DMS114 treated with DMSO at 0.1 percent for 48 hours (cell line): ENCODE data around the gene KLRF2.

Source experiments
- DNase-seq: peaks from one replicate; lab custom pipeline; 2025; ENCODE audit not compliant: unreplicated experiment; lab: John Stamatoyannopoulos, UW

KLRF2 gene

DNA sequence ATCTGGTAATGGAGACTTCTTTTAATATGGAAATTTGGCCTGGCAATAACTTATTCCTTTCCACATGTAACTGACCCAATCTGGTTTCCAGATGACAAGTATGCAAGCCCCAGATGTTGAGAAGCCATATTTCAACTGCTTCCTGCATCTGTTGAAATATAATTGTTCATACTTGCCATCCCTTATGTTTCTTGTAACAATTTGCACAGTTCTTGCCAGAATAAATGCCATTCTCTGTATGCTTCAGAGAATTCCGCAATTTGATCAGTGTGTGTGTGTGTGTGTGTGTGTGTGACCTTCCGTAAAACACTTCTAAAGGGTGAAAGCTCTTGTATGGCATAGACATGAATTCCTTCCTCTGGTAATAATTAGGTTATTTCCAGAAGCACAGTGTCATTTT is 52.7 kb downstream of the KLRF2 start:
- no peak for DNase-seq

DNA sequence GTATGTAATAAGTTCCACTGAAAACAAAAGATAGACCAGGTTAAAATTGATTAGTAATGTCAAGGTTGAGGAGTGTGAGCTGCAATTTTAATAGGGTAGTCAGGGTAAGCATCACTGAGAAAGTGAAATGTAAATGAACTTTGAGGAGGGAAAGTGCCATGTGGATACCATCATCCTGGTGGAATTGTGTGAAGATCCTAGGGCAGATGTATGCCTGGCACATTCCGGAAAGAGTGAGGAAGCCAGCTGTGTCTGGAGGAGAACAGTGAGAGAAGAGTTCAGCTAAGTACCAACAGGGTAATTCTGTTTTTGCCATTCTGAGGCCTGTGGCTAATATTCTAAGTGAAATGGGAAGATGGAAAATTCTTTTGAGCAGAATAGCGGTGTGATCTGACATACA is 53.7 kb downstream of the KLRF2 start:
- no peak for DNase-seq

DNA sequence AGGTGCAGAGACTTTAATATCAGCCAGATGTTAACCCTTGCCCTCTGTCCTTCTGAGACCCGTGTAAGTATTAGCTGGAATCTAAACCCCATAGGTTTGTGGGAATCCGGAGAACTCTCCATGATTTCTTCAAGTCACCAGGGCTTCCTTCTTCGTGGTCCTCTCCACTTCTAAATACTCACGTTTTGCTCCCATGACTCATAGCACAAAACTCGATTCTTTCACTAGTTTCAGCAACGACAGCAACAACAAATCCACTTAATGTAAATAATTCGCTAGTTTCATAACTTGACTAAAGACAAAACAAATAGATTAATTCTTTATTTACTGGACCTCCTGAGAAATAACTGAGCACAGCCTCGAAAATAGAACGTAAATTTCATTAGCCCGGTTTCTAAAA is 55.3 kb downstream of the KLRF2 start:
- no peak for DNase-seq

DNA sequence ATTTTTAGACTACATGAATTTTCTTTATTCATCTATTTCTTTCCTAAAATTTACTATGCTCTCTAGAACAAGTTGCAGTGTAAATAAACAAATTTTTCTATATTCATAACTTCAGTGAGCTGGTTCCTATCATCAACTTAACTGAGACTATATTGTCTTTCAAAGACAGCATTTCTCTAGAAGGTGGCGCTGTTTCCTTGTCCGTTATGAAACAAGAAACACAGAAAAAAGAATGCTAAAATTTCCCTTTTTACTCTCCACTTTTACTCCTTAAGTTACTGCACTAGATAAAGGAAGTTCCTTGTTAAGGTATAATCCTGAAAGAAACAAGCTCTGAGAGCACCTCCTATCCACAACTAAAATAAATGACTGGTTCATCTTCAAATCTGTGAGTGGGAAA is 59.1 kb downstream of the KLRF2 start:
- DNase-seq, result no peak

DNA sequence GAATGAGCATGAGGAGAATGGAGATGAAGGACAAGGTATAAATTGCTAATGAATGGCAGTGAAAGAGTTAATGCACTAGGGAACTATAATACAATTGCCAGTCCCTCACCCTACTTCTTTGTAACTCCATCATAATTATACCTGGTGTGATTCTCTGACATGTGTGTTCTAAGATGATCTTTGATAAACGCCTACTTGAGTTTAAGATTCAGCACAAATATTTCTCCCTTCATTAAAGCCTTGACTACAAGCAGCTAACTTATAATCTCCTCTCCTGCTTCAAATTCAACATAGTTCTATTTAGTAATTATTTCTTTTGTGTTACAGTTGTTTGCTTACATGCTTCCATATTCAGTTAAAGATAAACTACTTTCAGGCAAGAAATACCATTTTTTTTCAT is 60.5 kb downstream of the KLRF2 start:
- no peak for DNase-seq

DNA sequence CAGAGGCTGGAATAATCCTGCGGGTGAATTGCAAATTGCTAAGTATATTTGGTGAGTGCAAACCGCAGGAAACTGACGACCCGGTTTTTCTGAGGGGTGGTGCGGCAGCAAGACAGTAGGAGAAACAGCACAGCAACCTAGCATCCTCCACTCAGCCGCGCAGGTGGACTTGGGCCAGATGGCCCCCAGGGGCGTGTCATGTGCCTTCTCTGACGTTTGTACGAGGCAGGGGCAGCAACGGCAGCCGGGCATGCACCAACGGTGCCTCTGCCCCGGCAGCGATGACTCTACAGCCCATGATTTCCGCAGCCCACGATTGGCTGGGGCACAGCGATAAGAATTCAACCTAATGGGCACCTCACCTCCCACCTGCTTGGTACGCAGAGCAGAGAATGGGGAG is 62.0 kb downstream of the KLRF2 start:
- DNase-seq, result no peak

DNA sequence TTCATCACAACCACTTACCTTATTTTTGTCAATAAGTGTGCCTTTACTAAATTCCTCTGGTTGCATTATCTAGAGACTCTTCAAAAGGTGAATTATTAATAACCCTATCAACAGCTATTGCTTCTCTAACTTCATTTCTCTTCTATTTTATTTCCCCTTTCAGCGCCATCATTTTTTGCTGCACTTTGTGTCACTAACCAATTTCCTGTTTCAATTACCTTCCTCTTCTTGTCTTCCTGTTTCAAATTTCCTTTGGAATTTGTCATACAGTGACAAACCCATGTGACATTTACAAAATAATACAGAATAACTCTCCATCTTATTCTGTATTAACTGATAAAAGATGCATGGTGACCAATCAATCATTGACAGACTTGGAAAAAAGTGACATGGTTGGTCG is 63.1 kb downstream of the KLRF2 start:
- DNase-seq, result no peak
